HUES6 (cell line): ENCODE data around the gene ASB16.

Experiments used
- H3K27ac ChIP-seq: 2 replicates; pipeline ENCODE4 v1.7.0; 2013; ENCODE audit warnings: low read depth, mild to moderate bottlenecking, low read length, inconsistent platforms
- H3K27me3 ChIP-seq: 2 replicates; pipeline ENCODE4 v1.6.1; 2013; ENCODE audit warnings: low read length; ENCODE audit not compliant: control insufficient read depth, insufficient read depth
- H3K36me3 ChIP-seq: 2 replicates; pipeline ENCODE4 v1.6.1; 2013; ENCODE audit warnings: low read length; ENCODE audit not compliant: control insufficient read depth, insufficient read depth
- H3K4me1 ChIP-seq: 2 replicates; pipeline ENCODE4 v1.6.1; 2013; ENCODE audit warnings: low read length; ENCODE audit not compliant: control insufficient read depth, insufficient read depth
- H3K4me3 ChIP-seq: 2 replicates; pipeline ENCODE4 v1.5.1; 2013; ENCODE audit warnings: low read depth, low read length
- H3K9ac ChIP-seq: one replicate; pipeline ENCODE4 v1.6.1; 2013; ENCODE audit warnings: mild to moderate bottlenecking, low read length
- H3K9me3 ChIP-seq: 2 replicates; pipeline ENCODE4 v1.6.1; 2013; ENCODE audit warnings: low read depth, low read length; ENCODE audit not compliant: control insufficient read depth, insufficient read depth

The ASB16 gene

DNA sequence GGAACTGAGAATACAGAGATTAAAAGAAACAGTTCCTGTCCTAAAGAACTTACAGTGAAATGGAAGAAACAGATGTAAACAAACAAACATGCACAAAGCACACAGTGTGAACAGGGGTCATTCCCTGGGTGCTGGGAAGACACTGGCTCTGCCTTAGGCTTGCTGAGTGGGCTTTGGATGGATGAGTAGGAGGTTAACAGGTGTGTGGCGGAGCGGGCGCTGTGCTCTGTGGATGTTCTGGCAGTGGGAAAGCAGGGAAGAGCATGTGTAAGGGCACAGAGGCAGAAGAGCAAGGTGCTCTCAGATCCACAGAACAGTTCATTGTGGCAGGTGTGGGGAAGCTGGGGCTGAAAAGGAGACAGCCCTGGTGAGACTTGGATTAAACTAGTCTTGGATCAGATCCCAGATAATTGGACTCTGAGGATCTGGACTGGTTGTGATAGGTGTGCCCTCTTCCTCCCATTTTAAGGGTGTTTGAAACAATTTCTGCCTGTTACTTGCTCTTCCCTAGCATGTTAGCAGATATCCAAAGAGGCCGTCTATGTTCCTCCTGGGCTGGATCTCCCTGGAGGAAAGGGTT is 20.7 kb upstream of the ASB16 start:
- H3K4me3 ChIP-seq, result no peak overlapping the region
- H3K27me3 ChIP-seq, result no peaks in the 10 kb centered on the region
- H3K36me3 ChIP-seq, result peaks cover 87% of the 10 kb centered on the region
- no peaks in the 10 kb centered on the region; the same call in 1 of the 2 replicates for H3K4me1 ChIP-seq
- no peaks in the 10 kb centered on the region for H3K9me3 ChIP-seq
- H3K9ac ChIP-seq, result no peak overlapping the region
- no peak overlapping the region for H3K27ac ChIP-seq

DNA sequence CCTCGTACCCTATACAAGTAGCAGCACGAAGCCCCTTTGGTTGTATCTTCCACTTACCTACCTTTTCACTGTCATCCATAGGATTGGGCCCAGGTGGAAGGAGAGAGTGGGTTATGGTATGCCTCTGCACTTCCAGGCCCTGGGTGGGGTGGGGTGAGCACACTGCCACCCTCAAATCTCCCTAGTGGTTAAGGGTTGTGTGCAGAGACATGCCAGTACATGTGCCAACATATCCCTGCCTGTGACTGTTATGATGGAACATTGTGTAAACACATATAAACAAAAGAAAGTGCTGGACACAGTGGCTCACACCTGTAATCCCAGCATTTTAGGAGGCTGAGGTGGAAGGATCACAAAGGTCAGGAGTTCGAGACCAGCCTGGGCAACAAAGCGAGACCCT is 17.6 kb upstream of the ASB16 start:
- Histone ChIP-seq H3K27ac (no peak overlapping the region), H3K9me3 (no peaks in the 10 kb centered on the region), H3K36me3 (peaks cover 80% of the 10 kb centered on the region), H3K27me3 (no peaks in the 10 kb centered on the region), H3K9ac (no peak overlapping the region), H3K4me1 (no peaks in the 10 kb centered on the region), H3K4me3 (no peak overlapping the region)

DNA sequence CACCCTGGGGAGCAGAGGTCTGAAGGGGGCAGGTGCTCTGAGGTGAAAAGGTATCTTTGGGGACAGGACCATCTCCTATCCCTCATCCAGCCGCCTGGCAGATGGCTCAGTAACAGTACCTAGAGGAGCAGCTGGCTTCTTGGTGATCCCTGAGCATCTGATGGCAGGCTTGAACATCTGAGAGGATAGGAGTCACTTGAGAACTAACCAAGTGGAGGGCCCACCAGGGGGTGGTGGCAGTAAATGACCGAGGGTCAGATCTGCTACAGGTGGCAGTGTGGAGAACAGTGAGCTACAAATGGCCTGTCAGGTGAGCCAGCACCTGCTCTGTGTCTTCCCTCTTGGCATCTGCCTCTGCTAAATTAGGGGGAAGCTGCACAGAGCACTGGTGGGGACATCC is 15.0 kb upstream of the ASB16 start:
- Histone ChIP-seq H3K27me3 (no peaks in the 10 kb centered on the region), H3K27ac (no peak overlapping the region), H3K4me3 (no peak overlapping the region), H3K4me1 (no peaks in the 10 kb centered on the region), H3K9me3 (no peaks in the 10 kb centered on the region), H3K9ac (no peak overlapping the region), H3K36me3 (peaks cover 77% of the 10 kb centered on the region)

DNA sequence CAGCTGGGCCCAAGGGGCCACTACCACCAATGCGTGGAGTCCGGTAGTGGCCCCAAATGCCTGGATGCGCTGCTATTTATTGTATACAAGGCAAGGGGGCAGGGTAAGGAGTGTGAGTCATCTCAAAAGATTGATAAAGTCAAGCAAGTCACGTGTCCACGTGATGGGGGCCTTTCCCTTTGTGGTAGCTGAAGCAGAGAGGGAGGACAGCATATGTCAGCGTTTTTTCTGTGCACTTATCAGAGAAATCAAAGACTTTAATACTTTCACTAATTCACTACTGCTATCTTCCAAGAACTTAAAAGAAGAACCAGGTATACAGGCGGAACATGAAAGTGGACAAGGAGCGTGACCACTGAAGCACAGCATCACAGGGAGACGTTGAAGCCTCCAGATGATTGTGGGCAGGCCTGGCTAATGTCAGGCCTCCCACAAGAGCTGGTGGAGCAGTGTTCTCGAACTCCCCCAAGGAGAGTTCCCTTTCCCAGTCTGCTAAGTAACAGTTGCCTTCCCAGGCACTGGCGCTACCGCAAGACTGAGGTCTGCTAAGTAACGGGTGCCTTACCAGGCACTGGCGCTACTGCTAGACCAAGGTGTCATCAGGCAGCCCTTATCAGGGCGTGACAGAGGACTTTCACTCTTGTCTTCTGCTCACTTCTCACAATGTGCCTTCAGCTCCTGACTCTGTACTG is 10.8 kb upstream of the ASB16 start:
- H3K9me3 ChIP-seq, result no peaks in the 10 kb centered on the region
- no peaks in the 10 kb centered on the region for H3K4me1 ChIP-seq
- no peak overlapping the region for H3K9ac ChIP-seq
- no peaks in the 10 kb centered on the region for H3K27me3 ChIP-seq
- no peak overlapping the region for H3K27ac ChIP-seq
- H3K4me3 ChIP-seq, result no peak overlapping the region
- peaks cover 67% of the 10 kb centered on the region for H3K36me3 ChIP-seq

DNA sequence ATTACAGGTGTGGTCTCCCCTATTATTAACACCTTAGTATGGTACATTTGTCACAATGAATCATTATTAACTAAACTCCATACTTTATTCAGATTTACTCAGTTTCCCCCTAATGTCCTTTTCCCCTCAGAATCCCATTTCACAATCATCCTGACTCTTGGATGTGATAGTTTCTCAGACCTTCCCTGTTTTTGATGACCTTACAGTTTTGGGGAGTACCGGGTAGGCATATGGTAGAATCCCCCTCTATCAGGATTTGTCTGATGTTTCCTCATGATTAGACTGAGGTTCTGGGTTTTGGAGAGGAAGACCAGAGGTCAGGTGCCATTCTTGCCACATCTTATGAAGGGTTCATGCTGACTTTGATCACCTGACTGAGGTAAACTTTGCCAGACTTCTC is 6.0 kb upstream of the ASB16 start:
- Histone ChIP-seq H3K9me3 (no peaks in the 10 kb centered on the region), H3K4me3 (no peak overlapping the region), H3K27ac (no peak overlapping the region), H3K36me3 (peaks cover 29% of the 10 kb centered on the region), H3K4me1 (peaks cover 4% of the 10 kb centered on the region), H3K27me3 (no peaks in the 10 kb centered on the region), H3K9ac (no peak overlapping the region)

DNA sequence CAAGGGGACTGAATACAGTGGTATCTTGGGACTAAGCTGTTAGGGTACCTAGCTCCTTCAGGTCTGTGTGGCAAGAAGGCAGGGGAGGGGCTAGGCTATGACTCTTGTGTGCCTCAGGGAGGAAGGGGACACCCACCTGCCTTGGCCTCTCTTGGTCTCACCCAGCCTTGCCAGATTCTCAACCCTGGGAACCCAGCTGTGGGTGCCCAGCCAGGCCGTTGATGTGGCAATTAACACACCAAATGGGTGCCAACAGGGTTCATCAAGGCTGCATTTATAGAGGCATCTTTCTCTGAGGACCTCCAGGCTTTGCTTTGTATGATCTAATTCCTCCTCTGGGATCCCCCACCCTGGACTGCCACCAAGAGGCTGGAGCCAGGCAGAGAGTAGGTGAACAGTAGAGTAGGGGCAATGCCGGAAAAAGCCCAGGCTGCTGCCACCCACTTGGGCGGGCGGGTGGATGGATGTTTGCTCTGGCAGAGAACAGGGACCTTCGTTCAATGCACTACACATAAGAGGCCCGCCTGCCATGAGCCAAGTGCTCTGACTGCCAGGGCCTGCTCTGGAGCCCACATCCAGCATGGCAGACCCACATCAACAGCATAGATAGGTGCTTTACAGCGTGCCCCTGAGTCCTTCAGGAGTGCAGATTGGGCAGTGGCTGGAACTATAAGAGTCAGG is 3.2 kb upstream of the ASB16 start:
- Histone ChIP-seq H3K4me3 (no peak overlapping the region), H3K27ac (no peak overlapping the region), H3K9me3 (no peaks in the 10 kb centered on the region), H3K4me1 (peaks cover 17% of the 10 kb centered on the region), H3K9ac (no peak overlapping the region), H3K36me3 (peaks cover 5% of the 10 kb centered on the region), H3K27me3 (no peaks in the 10 kb centered on the region)

DNA sequence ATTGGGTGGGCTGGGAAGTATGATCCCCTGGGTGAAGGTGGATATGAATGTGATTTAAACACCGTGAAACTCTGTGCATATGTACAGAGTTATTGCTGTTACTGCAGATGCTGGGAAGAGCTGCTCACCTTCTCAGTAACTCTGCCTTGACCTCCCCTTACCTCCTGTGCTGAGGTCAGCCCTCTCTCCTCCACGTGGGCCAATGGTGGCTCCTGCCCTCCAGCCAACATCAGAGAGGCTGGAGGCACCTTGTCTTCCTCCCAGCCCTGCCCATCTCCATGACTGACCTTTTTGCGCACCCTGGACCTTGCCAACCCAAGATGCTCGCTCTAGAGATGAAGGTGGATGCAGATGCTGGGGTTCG is 387 bp upstream of the ASB16 start:
- H3K9ac ChIP-seq, result no peak overlapping the region
- H3K4me1 ChIP-seq, result peaks cover 17% of the 10 kb centered on the region
- H3K9me3 ChIP-seq, result no peaks in the 10 kb centered on the region
- H3K4me3 ChIP-seq, result 0 out of 2 replicates have a peak overlapping the region, but pooled peaks have one; percentile 12
- no peaks in the 10 kb centered on the region for H3K27me3 ChIP-seq
- H3K27ac ChIP-seq, result no peak overlapping the region
- peaks cover 5% of the 10 kb centered on the region; the same call in 1 of the 2 replicates for H3K36me3 ChIP-seq

DNA sequence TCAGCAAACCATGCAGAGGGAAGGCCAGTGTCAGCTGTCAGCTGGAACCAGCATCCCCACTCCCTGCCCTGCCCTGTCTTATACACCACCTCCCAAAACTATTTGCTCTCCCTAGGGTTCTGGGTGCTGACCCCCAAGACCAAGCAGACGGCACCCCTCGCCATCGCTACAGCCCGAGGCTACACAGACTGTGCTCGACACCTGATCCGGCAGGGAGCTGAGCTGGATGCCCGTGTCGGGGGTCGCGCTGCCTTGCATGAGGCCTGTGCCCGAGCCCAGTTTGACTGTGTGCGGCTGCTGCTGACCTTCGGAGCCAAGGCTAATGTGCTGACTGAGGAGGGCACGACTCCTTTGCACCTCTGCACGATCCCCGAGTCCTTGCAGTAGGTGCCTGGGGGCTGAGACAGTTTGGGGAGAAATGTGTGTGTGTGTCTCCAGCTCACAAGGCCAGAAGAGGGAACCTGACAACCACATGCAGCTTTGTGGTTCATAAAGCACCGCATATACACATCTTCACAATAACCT is 1.5 kb downstream of the ASB16 start:
- Histone ChIP-seq H3K27me3 (no peaks in the 10 kb centered on the region), H3K9me3 (no peaks in the 10 kb centered on the region), H3K27ac (no peak overlapping the region), H3K36me3 (peaks cover 18% of the 10 kb centered on the region), H3K4me1 (peaks cover 17% of the 10 kb centered on the region), H3K9ac (no peak overlapping the region), H3K4me3 (no peak overlapping the region)

DNA sequence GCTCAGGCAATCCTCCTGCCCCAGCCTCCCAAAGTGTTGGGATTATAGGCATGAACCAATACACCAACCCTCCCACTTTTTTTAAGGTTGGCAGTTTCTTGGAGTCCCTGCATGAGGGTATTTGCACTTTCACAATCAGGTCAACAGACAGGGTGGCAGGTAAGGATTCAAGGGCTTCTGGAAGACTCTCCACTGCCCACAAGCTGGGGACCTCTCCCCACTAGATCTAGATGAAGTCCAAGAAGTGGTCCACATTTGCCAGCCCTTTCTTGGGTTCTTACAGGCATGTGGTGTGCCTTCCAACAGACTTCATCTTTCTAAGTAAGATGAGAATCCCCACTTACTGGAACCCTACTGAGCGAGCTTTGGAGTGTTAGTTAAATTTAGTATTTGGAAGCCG is 3.9 kb downstream of the ASB16 start:
- H3K27ac ChIP-seq, result no peak overlapping the region
- H3K4me1 ChIP-seq, result peaks cover 13% of the 10 kb centered on the region
- H3K36me3 ChIP-seq, result peaks cover 38% of the 10 kb centered on the region
- H3K27me3 ChIP-seq, result no peaks in the 10 kb centered on the region
- no peak overlapping the region for H3K9ac ChIP-seq
- no peak overlapping the region for H3K4me3 ChIP-seq
- H3K9me3 ChIP-seq, result no peaks in the 10 kb centered on the region

DNA sequence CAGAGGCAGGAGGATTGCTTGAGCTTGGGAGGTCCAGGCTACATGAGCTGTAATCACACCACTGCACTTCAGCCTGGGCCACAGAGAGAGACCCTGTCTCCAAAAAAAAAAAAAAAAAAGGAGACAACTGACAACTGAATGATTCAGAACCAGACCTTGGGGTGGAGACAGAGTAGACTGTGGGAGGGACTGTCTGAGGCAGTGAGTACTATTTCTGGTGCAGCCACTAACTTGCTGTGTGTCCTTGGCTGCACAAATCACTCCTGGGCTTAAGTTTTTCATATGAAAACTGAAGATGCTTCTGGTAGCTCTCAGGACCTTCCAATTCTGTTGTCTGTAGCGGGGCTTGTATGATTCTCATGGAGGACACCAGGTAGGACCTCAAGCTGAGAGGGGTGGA is 5.8 kb downstream of the ASB16 start:
- Histone ChIP-seq H3K27me3 (no peaks in the 10 kb centered on the region), H3K27ac (no peak overlapping the region), H3K9ac (no peak overlapping the region), H3K36me3 (peaks cover 38% of the 10 kb centered on the region), H3K9me3 (no peaks in the 10 kb centered on the region), H3K4me3 (no peak overlapping the region), H3K4me1 (no peaks in the 10 kb centered on the region)
